Measurements from ENCODE around the gene ATXN2L.
"Not testable (repeated sequence)": the region's sequence is repeated elsewhere in the genome, so short reads cannot be mapped to it uniquely, and the experiment has no call there.

Gene ATXN2L

GRCh38 chr16:28865001-28865688 lies 42.3 kb downstream of the ATXN2L start:
- Mint-ChIP-seq H3K4me3 (peak overlapping the region; percentile 99 to 100 (median 100)), H3K4me1 (peaks cover 18% of the 10 kb centered on the region), H3K27me3 (ENCODE audit: low read depth) (no peaks in the 10 kb centered on the region), H3K27ac (peak overlapping the region; percentile 99 to 100 (median 100)), H3K36me3 (ENCODE audit: low read depth) (peaks cover 24% of the 10 kb centered on the region), H3K9me3 (no peaks in the 10 kb centered on the region)
- TF ChIP-seq, protein P1, sequence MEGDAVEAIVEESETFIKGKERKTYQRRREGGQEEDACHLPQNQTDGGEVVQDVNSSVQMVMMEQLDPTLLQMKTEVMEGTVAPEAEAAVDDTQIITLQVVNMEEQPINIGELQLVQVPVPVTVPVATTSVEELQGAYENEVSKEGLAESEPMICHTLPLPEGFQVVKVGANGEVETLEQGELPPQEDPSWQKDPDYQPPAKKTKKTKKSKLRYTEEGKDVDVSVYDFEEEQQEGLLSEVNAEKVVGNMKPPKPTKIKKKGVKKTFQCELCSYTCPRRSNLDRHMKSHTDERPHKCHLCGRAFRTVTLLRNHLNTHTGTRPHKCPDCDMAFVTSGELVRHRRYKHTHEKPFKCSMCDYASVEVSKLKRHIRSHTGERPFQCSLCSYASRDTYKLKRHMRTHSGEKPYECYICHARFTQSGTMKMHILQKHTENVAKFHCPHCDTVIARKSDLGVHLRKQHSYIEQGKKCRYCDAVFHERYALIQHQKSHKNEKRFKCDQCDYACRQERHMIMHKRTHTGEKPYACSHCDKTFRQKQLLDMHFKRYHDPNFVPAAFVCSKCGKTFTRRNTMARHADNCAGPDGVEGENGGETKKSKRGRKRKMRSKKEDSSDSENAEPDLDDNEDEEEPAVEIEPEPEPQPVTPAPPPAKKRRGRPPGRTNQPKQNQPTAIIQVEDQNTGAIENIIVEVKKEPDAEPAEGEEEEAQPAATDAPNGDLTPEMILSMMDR (IDR thresholded peaks at IDR 0.05; ENCODE audit: unreplicated experiment in 3 of 3): no peak

GRCh38 chr16:28865722-28866453 lies 43.1 kb downstream of the ATXN2L start:
- peaks cover 31% of the 10 kb centered on the region for H3K36me3 Mint-ChIP-seq (ENCODE audit: low read depth)
- peak overlapping the region; percentile 99 to 100 (median 100) for H3K4me3 Mint-ChIP-seq
- peaks cover 18% of the 10 kb centered on the region for H3K4me1 Mint-ChIP-seq
- peak overlapping the region; percentile 74 to 100 (median 99) for H3K27ac Mint-ChIP-seq
- H3K9me3 Mint-ChIP-seq: no peaks in the 10 kb centered on the region
- H3K27me3 Mint-ChIP-seq (ENCODE audit: low read depth): no peaks in the 10 kb centered on the region
- TF ChIP-seq, protein P1 (IDR thresholded peaks at IDR 0.05; ENCODE audit: unreplicated experiment in 3 of 3): no peak

GRCh38 chr16:28866454-28866804 lies 43.6 kb downstream of the ATXN2L start:
- H3K27ac Mint-ChIP-seq: peak overlapping the region in 2 of 3 experiments; percentile 22 to 100
- H3K36me3 Mint-ChIP-seq (ENCODE audit: low read depth): peaks cover 31% of the 10 kb centered on the region
- peaks cover 18% of the 10 kb centered on the region for H3K4me1 Mint-ChIP-seq
- H3K4me3 Mint-ChIP-seq: peak overlapping the region; percentile 68 to 72 (median 71)
- H3K9me3 Mint-ChIP-seq: no peaks in the 10 kb centered on the region
- no peaks in the 10 kb centered on the region for H3K27me3 Mint-ChIP-seq (ENCODE audit: low read depth)
- TF ChIP-seq, protein P1 (IDR thresholded peaks at IDR 0.05; ENCODE audit: unreplicated experiment in 3 of 3): no peak

DNA sequence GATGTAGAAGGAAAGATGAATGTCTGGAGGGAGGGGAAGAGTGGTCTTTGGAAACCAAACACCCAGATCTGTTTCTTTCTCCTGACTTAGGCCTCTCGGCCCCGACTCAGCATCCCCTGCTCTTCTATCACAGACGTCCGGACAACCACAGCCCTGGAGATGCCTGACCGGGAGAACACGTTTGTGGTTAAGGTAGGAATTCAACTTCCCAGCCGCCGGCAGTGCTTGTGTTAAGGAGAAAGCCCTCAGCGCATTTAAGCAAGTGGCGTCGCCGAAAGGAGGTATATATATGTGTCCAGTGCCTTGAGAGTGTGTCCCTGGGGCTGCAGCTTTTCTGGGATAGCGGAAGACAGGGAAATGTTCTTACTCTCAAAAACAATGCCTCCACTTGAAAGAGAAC lies 44.4 kb downstream of the ATXN2L start:
- Mint-ChIP-seq H3K27ac (peak overlapping the region in 2 of 3 experiments; percentile 70 to 100), H3K4me3 (peak overlapping the region; percentile 43 to 71 (median 68)), H3K36me3 (ENCODE audit: low read depth) (peaks cover 31% of the 10 kb centered on the region), H3K4me1 (peaks cover 18% of the 10 kb centered on the region), H3K9me3 (no peaks in the 10 kb centered on the region), H3K27me3 (ENCODE audit: low read depth) (no peaks in the 10 kb centered on the region)
- TF ChIP-seq, protein P1 (IDR thresholded peaks at IDR 0.05; ENCODE audit: unreplicated experiment in 3 of 3): no peak

DNA sequence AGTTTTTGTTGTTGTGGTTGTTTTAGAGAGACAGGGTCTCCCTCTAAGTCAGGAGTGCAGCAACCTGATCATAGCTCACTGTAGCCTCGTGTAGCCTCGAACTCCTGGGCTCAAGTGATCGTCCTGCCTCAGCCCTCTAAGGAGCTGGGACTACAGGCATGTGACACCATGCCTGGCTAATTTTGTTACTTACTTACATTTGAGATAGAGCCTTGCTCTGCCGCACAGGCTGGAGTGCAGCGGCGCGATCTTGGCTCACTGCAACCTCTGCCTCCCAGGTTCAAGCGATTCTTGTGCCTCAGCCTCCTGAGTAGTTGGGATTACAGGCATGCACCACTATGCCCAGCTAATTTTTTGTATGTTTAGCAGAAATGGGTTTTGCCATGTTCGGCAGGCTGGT lies 44.8 kb downstream of the ATXN2L start:
- H3K36me3 Mint-ChIP-seq (ENCODE audit: low read depth): peaks cover 34% of the 10 kb centered on the region
- not testable (repeated sequence) for H3K27ac Mint-ChIP-seq; H3K27me3 Mint-ChIP-seq (ENCODE audit: low read depth); H3K9me3 Mint-ChIP-seq
- peak overlapping the region; percentile 43 to 71 (median 68) for H3K4me3 Mint-ChIP-seq
- H3K4me1 Mint-ChIP-seq: peaks cover 18% of the 10 kb centered on the region

DNA sequence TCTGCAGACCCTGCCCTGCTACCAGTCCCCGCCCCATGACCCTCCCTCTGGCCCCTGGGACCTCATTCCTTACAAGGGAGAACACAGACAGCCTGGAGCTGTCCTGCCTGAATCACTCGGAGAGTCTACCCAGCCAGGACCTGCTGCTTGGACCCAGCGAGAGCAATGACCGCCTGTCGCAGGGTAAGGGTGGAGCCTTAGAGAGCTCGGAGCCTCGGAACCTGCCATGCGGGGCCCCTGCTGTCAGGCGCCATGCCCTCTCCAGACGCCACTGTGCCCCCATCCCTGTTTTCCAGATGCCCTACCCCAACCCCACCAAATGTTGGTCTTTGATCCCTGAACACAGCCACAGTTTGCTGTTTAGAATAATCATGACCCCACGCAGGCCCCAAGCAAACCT lies 46.4 kb downstream of the ATXN2L start:
- Mint-ChIP-seq H3K36me3 (ENCODE audit: low read depth) (peaks cover 40% of the 10 kb centered on the region), H3K4me3 (no peak overlapping the region), H3K9me3 (no peaks in the 10 kb centered on the region), H3K27ac (no peak overlapping the region), H3K4me1 (peaks cover 16% of the 10 kb centered on the region), H3K27me3 (ENCODE audit: low read depth) (no peaks in the 10 kb centered on the region)
- TF ChIP-seq, protein P1 (IDR thresholded peaks at IDR 0.05; ENCODE audit: unreplicated experiment in 3 of 3): no peak

All from nephron (organoid).